ENCODE results near the gene TBC1D1. TPM values are rescaled to one million over a fixed set of nuclear protein-coding genes. Genes with fewer than 3 reads are reported as not detected.

TBC1D1 gene
- total RNA-seq, 5 donors from 2014 or later (not counting 1 experiment from before 2014, with no cell fraction given) = 46.3 to 58.1 (median 47.6) TPM

DNA sequence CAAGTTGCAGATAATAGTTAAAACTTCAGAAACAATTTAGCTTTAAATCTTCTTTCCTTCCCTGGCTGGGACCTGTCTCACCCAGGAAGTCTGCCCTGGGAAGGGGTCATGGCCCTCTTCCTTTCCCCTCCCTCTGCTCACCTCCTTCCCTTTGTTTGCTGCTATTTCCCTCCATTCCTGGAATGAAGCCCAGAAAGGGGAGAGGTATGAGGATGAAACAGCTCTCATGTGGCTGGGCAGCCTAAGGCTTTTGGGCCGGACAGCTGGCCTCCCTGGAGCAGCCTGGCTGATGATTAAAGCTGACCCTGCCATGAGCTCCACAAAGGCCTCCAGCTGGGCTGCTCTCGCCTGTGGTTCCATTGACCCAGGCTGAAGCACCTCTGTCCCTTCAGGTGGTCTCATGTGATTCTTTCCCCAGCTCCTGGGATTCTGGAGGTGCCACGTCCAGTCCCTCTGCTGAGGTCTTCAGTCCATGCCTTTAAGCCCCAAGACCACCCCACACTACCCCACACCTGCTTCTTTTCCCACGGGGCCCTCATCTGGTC is 271.4 kb downstream of the TBC1D1 start:
- no peak overlapping the region for H3K4me3 ChIP-seq (ENCODE audit: control insufficient read depth in 1 of 2, extremely low read depth in 1 of 2, low read length in 1 of 2)
- Mint-ChIP-seq H3K4me1 (peaks cover 50 to 69% (median 53%) of the 10 kb centered on the region in 3 donors), H3K36me3 (no peaks in the 10 kb centered on the region), H3K9me3 (peaks cover 3 to 7% (median 5%) of the 10 kb centered on the region in 3 donors), H3K4me3 (no peak overlapping the region), H3K27ac (no peak overlapping the region), H3K27me3 (no peaks in the 10 kb centered on the region)
- H3K36me3 ChIP-seq (ENCODE audit: control insufficient read depth in 2 of 2, extremely low read depth in 1 of 2, insufficient read depth in 1 of 2, low read length in 1 of 2) = no peaks in the 10 kb centered on the region
- no peak for ATAC-seq (replicated peaks in 1 of 4)
- peaks cover 2 to 12% of the 10 kb centered on the region in 2 experiments for H3K4me1 ChIP-seq (ENCODE audit: control insufficient read depth in 1 of 2, extremely low read depth in 1 of 2, insufficient read depth in 2 of 2, low read length in 2 of 2)
- H3K27ac ChIP-seq (ENCODE audit: low read length) = no peak overlapping the region
- ChIA-PET CTCF (interaction anchor here in 1 of 2 donors (0.6 kb wide), 1 partner anchor 97 kb away, joined by 5 read pairs; no protein-coding TSS in a partner anchor), POLR2A (no interaction called here)
- H3K27me3 ChIP-seq (replicated peaks in 1 of 2; ENCODE audit: control insufficient read depth in 2 of 2, extremely low read depth in 1 of 2, insufficient read depth in 2 of 2, low read length in 1 of 2) = no peaks in the 10 kb centered on the region
- H3K9me3 ChIP-seq = no peaks in the 10 kb centered on the region
- 91% methylated on average over 4 of the region's 4 CpGs for WGBS (ENCODE audit: insufficient coverage)
- DNase-seq = no peak

DNA sequence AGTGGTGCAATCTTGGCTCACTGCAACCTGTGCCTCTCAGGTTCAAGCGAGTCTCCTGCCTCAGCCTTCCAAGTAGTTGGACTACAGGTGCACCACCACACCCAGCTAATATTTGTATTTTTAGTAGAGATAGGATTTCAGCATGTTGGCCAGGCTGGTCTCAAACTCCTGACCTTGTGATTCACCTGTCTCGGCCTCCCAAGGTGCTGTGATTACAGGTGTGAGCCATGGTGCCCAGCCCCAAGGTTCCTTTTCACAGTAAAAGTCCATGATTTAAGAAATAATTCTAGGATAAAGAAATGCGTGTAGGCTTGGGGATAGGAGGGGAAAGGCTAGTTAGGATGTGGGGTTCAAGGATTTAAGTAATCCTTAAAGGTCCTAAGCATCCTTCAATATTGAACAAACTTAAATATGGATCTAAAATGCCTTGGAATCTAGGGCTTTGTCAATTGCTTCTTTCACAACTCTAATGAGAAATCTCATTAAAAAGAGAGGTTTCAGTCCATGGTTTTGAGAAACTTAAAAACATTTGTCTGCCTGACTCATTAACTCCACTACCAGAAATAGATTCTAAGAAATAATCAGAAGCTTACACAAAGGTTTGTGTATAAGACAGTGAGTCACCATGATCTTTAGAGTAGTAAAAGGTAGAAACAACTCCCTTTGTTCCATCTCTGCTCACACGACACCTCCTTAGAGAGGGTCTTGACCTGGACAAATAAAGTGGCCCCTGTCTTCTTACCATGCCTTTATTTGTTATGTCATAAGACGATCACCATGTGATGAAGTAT is 272.5 kb downstream of the TBC1D1 start:
- H3K9me3 ChIP-seq = no peaks in the 10 kb centered on the region
- CTCF ChIA-PET = interaction anchor here in 1 of 2 donors (0.7 kb wide), 1 partner anchor 78 kb away, joined by 3 read pairs; no protein-coding TSS in a partner anchor

DNA sequence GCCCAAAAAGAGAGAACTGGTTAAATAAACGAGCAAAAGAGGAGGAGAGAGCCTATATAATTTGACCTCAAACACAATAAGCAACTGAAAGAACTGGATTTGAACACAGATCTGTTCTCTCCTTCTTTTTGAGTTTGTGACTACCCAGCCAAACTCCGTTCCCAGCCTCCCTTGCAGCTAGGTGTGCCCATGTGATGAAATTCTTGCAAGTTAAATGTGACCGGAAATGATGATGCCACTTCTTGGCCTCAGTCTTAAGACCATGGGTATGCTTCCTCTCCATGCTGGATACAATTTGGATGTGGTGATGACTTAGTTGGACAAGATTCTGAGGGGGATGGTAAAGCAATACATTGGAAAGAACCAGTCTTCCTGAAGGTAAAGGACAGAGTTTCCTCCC is 273.5 kb downstream of the TBC1D1 start:
- Histone ChIP-seq H3K27me3 (replicated peaks in 1 of 2; ENCODE audit: control insufficient read depth in 2 of 2, extremely low read depth in 1 of 2, insufficient read depth in 2 of 2, low read length in 1 of 2) (no peaks in the 10 kb centered on the region), H3K36me3 (ENCODE audit: control insufficient read depth in 2 of 2, extremely low read depth in 1 of 2, insufficient read depth in 1 of 2, low read length in 1 of 2) (no peaks in the 10 kb centered on the region), H3K27ac (ENCODE audit: low read length) (no peak overlapping the region), H3K9me3 (no peaks in the 10 kb centered on the region), H3K4me1 (ENCODE audit: control insufficient read depth in 1 of 2, extremely low read depth in 1 of 2, insufficient read depth in 2 of 2, low read length in 2 of 2) (peaks cover 2 to 9% of the 10 kb centered on the region in 2 experiments), H3K4me3 (ENCODE audit: control insufficient read depth in 1 of 2, extremely low read depth in 1 of 2, low read length in 1 of 2) (no peak overlapping the region)
- no peak for ATAC-seq (replicated peaks in 1 of 4)
- POLR2A ChIA-PET = no interaction called here
- no peak for DNase-seq
- H3K4me1 Mint-ChIP-seq = peaks cover 35 to 54% (median 38%) of the 10 kb centered on the region in 3 donors
- WGBS (ENCODE audit: insufficient coverage) = 100% methylated on average over 2 of the region's 3 CpGs
- no peaks in the 10 kb centered on the region for H3K36me3 Mint-ChIP-seq
- H3K27me3 Mint-ChIP-seq = no peaks in the 10 kb centered on the region
- no peak overlapping the region for H3K4me3 Mint-ChIP-seq
- H3K9me3 Mint-ChIP-seq = peaks cover 3 to 7% (median 5%) of the 10 kb centered on the region in 3 donors
- CTCF ChIA-PET = no interaction called here
- no peak overlapping the region for H3K27ac Mint-ChIP-seq

More for the DNA sequence above, 272.5 kb downstream of the TBC1D1 start:
- WGBS (ENCODE audit: insufficient coverage) = 100% methylated on average over 2 of the region's 5 CpGs
- Mint-ChIP-seq H3K27me3 (no peaks in the 10 kb centered on the region), H3K36me3 (no peaks in the 10 kb centered on the region), H3K9me3 (peaks cover 3 to 7% (median 5%) of the 10 kb centered on the region in 3 donors), H3K27ac (peak overlapping the region in 1 of 2 donors; percentile 66), H3K4me3 (no peak overlapping the region), H3K4me1 (peaks cover 42 to 59% (median 43%) of the 10 kb centered on the region in 3 donors)
- DNase-seq (no peak), ATAC-seq (replicated peaks in 1 of 4) (peak in 2 of 4 experiments; percentile 46 to 52)
- no peak overlapping the region for H3K4me3 ChIP-seq (ENCODE audit: control insufficient read depth in 1 of 2, extremely low read depth in 1 of 2, low read length in 1 of 2)
- H3K27ac ChIP-seq (ENCODE audit: low read length) = no peak overlapping the region
- H3K27me3 ChIP-seq (replicated peaks in 1 of 2; ENCODE audit: control insufficient read depth in 2 of 2, extremely low read depth in 1 of 2, insufficient read depth in 2 of 2, low read length in 1 of 2) = no peaks in the 10 kb centered on the region
- H3K4me1 ChIP-seq (ENCODE audit: control insufficient read depth in 1 of 2, extremely low read depth in 1 of 2, insufficient read depth in 2 of 2, low read length in 2 of 2) = peaks cover 2 to 9% of the 10 kb centered on the region in 2 experiments
- no peaks in the 10 kb centered on the region for H3K36me3 ChIP-seq (ENCODE audit: control insufficient read depth in 2 of 2, extremely low read depth in 1 of 2, insufficient read depth in 1 of 2, low read length in 1 of 2)
- POLR2A ChIA-PET = no interaction called here

DNA sequence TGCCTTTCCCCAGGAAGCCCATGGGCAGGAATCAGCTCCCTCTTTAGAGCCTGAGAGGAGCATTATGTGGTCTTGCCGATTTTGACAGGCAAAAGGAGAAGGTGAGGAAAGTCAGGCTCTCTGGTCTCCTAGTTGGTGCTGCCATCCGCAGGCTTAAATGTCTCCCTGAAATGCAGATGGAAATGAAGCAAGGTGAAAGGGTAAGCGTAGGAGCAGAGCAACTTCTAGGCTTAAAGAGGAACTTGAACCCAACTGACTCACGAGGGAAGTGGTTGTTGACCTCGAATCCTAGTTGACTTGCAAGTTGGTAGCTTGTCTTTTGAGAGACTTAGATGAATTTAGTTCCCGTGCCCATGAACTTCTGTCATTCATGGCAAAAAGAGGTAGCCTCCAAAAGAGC is 275.2 kb downstream of the TBC1D1 start:
- H3K27ac Mint-ChIP-seq = no peak overlapping the region
- WGBS (ENCODE audit: insufficient coverage) = 73% methylated on average over 6 of the region's 6 CpGs
- no peak overlapping the region for H3K4me3 Mint-ChIP-seq
- ATAC-seq (replicated peaks in 1 of 4) = no peak
- POLR2A ChIA-PET = no interaction called here
- CTCF ChIA-PET = interaction anchor here (0.5 to 1.4 kb wide), 3 partner anchors 13 to 512 kb away, joined by 3 to 4 read pairs (median 3); no protein-coding TSS in a partner anchor
- no peak for DNase-seq
- Histone ChIP-seq H3K4me3 (ENCODE audit: control insufficient read depth in 1 of 2, extremely low read depth in 1 of 2, low read length in 1 of 2) (no peak overlapping the region), H3K4me1 (ENCODE audit: control insufficient read depth in 1 of 2, extremely low read depth in 1 of 2, insufficient read depth in 2 of 2, low read length in 2 of 2) (peaks cover under 1 to 2% of the 10 kb centered on the region in 2 experiments), H3K9me3 (no peaks in the 10 kb centered on the region), H3K27me3 (replicated peaks in 1 of 2; ENCODE audit: control insufficient read depth in 2 of 2, extremely low read depth in 1 of 2, insufficient read depth in 2 of 2, low read length in 1 of 2) (no peaks in the 10 kb centered on the region), H3K36me3 (ENCODE audit: control insufficient read depth in 2 of 2, extremely low read depth in 1 of 2, insufficient read depth in 1 of 2, low read length in 1 of 2) (no peaks in the 10 kb centered on the region), H3K27ac (ENCODE audit: low read length) (no peak overlapping the region)
- no peaks in the 10 kb centered on the region for H3K27me3 Mint-ChIP-seq
- H3K9me3 Mint-ChIP-seq = peaks cover 3 to 7% (median 5%) of the 10 kb centered on the region in 3 donors
- no peaks in the 10 kb centered on the region for H3K36me3 Mint-ChIP-seq
- peaks cover 25 to 41% (median 30%) of the 10 kb centered on the region in 3 donors for H3K4me1 Mint-ChIP-seq

DNA sequence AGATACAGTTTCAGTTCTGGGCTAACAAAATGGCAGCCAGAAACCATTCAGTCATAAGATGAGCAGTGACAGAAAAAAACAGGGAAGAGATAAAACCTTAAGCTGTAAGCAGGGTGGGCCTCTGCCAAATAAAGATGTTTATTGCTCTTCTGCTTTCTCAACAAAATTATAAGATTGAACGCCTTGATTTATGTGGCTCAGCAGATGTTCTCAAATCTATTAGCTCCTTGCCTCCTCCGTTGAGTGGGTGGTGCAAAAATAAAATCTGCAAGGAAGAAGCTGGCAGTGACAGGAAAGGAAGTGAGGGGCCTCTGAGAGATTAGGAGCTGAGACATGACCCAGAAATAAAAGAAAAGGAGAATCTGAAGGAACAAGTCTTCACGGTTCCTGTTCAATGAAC is 275.9 kb downstream of the TBC1D1 start:
- no peak overlapping the region for H3K27ac ChIP-seq (ENCODE audit: low read length)
- H3K36me3 ChIP-seq (ENCODE audit: control insufficient read depth in 2 of 2, extremely low read depth in 1 of 2, insufficient read depth in 1 of 2, low read length in 1 of 2) = no peaks in the 10 kb centered on the region
- CTCF ChIA-PET = interaction anchor here in 1 of 2 donors (0.6 to 1.4 kb wide), 2 partner anchors 13 to 153 kb away, joined by 3 to 4 read pairs; no protein-coding TSS in a partner anchor
- H3K27me3 Mint-ChIP-seq = no peaks in the 10 kb centered on the region
- H3K4me3 ChIP-seq (ENCODE audit: control insufficient read depth in 1 of 2, extremely low read depth in 1 of 2, low read length in 1 of 2) = no peak overlapping the region
- ATAC-seq (replicated peaks in 1 of 4) (no peak), DNase-seq (no peak)
- POLR2A ChIA-PET = no interaction called here
- no peaks in the 10 kb centered on the region for H3K36me3 Mint-ChIP-seq
- H3K4me1 Mint-ChIP-seq = peaks cover 18 to 34% (median 23%) of the 10 kb centered on the region in 3 donors
- H3K27ac Mint-ChIP-seq = no peak overlapping the region
- no peak overlapping the region for H3K4me3 Mint-ChIP-seq
- no CpG with 5 or more reads among the region's 3 CpGs for WGBS (ENCODE audit: insufficient coverage)
- no peaks in the 10 kb centered on the region for H3K9me3 ChIP-seq
- peaks cover 3 to 7% (median 5%) of the 10 kb centered on the region in 3 donors for H3K9me3 Mint-ChIP-seq
- peaks cover 0 to 2% of the 10 kb centered on the region in 2 experiments for H3K4me1 ChIP-seq (ENCODE audit: control insufficient read depth in 1 of 2, extremely low read depth in 1 of 2, insufficient read depth in 2 of 2, low read length in 2 of 2)
- H3K27me3 ChIP-seq (replicated peaks in 1 of 2; ENCODE audit: control insufficient read depth in 2 of 2, extremely low read depth in 1 of 2, insufficient read depth in 2 of 2, low read length in 1 of 2) = no peaks in the 10 kb centered on the region

DNA sequence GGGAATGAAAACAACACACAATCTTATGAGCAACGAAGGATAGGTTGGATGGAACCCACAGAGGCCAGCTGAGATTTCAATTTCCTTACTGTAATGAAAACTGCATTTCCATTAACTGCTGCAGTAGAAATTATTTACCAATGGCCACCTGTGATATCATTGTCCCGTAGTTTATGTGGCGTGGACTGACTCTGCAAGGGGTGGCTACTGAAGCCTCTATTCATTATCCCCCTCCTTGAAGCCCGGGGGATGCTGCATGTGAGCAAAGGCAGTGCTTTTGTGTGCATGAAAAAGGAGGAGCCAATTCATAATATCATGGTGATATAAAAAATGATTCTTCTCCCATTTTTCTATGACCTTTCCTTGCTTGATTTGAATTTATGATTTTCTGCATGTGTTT is 277.1 kb downstream of the TBC1D1 start:
- ChIA-PET CTCF (interaction anchor here in 1 of 2 donors (2.0 kb wide), 1 partner anchor 11 kb away, joined by 4 read pairs; no protein-coding TSS in a partner anchor), POLR2A (no interaction called here)
- WGBS (ENCODE audit: insufficient coverage) = 100% methylated on average over 1 of the region's 4 CpGs
- Mint-ChIP-seq H3K4me1 (peaks cover 7 to 26% (median 21%) of the 10 kb centered on the region in 3 donors), H3K27ac (no peak overlapping the region), H3K9me3 (peaks cover 3 to 10% (median 5%) of the 10 kb centered on the region in 3 donors), H3K27me3 (no peaks in the 10 kb centered on the region), H3K4me3 (no peak overlapping the region), H3K36me3 (no peaks in the 10 kb centered on the region)
- ATAC-seq (replicated peaks in 1 of 4) (no peak), DNase-seq (no peak)
- Histone ChIP-seq H3K4me1 (ENCODE audit: control insufficient read depth in 1 of 2, extremely low read depth in 1 of 2, insufficient read depth in 2 of 2, low read length in 2 of 2) (peaks cover 0 to 2% of the 10 kb centered on the region in 2 experiments), H3K27ac (ENCODE audit: low read length) (no peak overlapping the region), H3K9me3 (no peaks in the 10 kb centered on the region), H3K36me3 (ENCODE audit: control insufficient read depth in 2 of 2, extremely low read depth in 1 of 2, insufficient read depth in 1 of 2, low read length in 1 of 2) (no peaks in the 10 kb centered on the region), H3K4me3 (ENCODE audit: control insufficient read depth in 1 of 2, extremely low read depth in 1 of 2, low read length in 1 of 2) (no peak overlapping the region), H3K27me3 (replicated peaks in 1 of 2; ENCODE audit: control insufficient read depth in 2 of 2, extremely low read depth in 1 of 2, insufficient read depth in 2 of 2, low read length in 1 of 2) (no peaks in the 10 kb centered on the region)

Data from T-cell (primary cell).